Loucy (cell line): Measurements from ENCODE around the gene ARHGAP28.

Experiments
- H2AFZ ChIP-seq: fragments of 200-600 bp; sonication (generic); 2 replicates; pipeline ENCODE4 v1.6.0; 2016; ENCODE audit warnings: antibody characterized with exemption, mild to moderate bottlenecking, low read length, moderate library complexity
- H3F3A ChIP-seq: fragments of 200-600 bp; 2 replicates; pipeline ENCODE4 v1.6.0; 2016; ENCODE audit warnings: antibody characterized with exemption, low read depth, mild to moderate bottlenecking
- H3K27me3 ChIP-seq: fragments of 200-600 bp; sonication (generic); 2 replicates; pipeline ENCODE4 v1.6.1; 2014; ENCODE audit warnings: low read length, mild to moderate bottlenecking; ENCODE audit not compliant: insufficient read depth, poor library complexity, severe bottlenecking
- H3K36me3 ChIP-seq: fragments of 200-600 bp; sonication (generic); 2 replicates; pipeline ENCODE4 v1.6.1; 2016; ENCODE audit warnings: low read length; ENCODE audit not compliant: insufficient read depth
- H3K4me1 ChIP-seq: fragments of 200-600 bp; sonication (generic); 2 replicates; pipeline ENCODE4 v1.5.1; 2014; ENCODE audit warnings: low read length, mild to moderate bottlenecking; ENCODE audit not compliant: insufficient read depth, poor library complexity, severe bottlenecking
- H3K4me2 ChIP-seq: fragments of 200-600 bp; sonication (generic); 2 replicates; pipeline ENCODE4 v1.6.0; 2014; ENCODE audit warnings: antibody characterized with exemption, low read length, low read depth, mild to moderate bottlenecking; ENCODE audit not compliant: poor library complexity, severe bottlenecking
- H3K4me3 ChIP-seq: fragments of 200-600 bp; sonication (generic); 2 replicates; pipeline ENCODE4 v1.5.1; 2014; ENCODE audit warnings: low read length, mild to moderate bottlenecking, mixed read lengths; ENCODE audit not compliant: poor library complexity, severe bottlenecking
- H3K79me2 ChIP-seq: fragments of 200-600 bp; sonication (generic); 2 replicates; pipeline ENCODE4 v1.6.1; 2014; ENCODE audit warnings: low read length; ENCODE audit not compliant: insufficient read depth
- H3K9ac ChIP-seq: fragments of 200-600 bp; sonication (generic); 2 replicates; pipeline ENCODE4 v1.6.0; 2014; ENCODE audit warnings: mild to moderate bottlenecking, low read depth, low read length, moderate library complexity; ENCODE audit not compliant: poor library complexity, severe bottlenecking
- H3K9me2 ChIP-seq: fragments of 200-600 bp; sonication (generic); replicated peaks from 2 replicates; pipeline ENCODE4 v1.6.1; 2016; ENCODE audit warnings: low read depth, low read length, mixed read lengths
- H3K9me3 ChIP-seq: fragments of 200-600 bp; sonication (generic); 2 replicates; pipeline ENCODE4 v1.6.1; 2014; ENCODE audit warnings: mild to moderate bottlenecking, antibody characterized with exemption, low read length, low read depth; ENCODE audit not compliant: insufficient read depth
- H4K20me1 ChIP-seq: fragments of 200-600 bp; sonication (generic); 2 replicates; pipeline ENCODE4 v1.6.0; 2014; ENCODE audit warnings: antibody characterized with exemption, low read length, mild to moderate bottlenecking; ENCODE audit not compliant: insufficient read depth, poor library complexity, severe bottlenecking
- EZH2phosphoT487 ChIP-seq: fragments of 200-600 bp; IDR thresholded peaks from 2 replicates; pipeline ENCODE4 v1.6.1; 2018; ENCODE audit warnings: antibody characterized with exemption, mild to moderate bottlenecking, moderate library complexity, borderline replicate concordance
- TF ChIP-seq, protein P1 (sequence below): fragments of 200-600 bp; sonication (generic); conservative IDR thresholded peaks from 2 replicates; pipeline ENCODE4 v1.5.1; 2014; ENCODE audit warnings: mild to moderate bottlenecking, antibody characterized with exemption, low read length

ARHGAP28 gene

DNA sequence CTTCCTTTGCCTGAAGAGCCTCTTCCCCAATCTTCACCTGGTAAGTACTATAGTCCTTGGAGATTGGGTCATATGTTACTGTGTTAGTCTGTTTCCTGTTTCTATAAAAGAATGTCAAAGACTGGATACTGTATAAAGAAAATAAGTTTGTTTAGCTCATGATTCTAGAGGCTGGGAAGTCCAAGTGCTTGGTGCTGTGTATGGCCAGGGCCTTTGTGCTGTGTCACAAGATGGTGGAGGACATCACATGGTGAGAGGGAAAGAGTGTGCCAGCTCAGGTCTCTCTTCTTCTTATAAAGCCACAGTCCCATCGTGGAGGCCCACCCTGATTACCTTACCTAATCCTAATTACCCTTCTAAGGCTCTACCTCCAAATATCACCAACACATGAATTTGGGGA, 20.9 kb downstream of the ARHGAP28 start:
- no peaks in the 10 kb centered on the region for H4K20me1 ChIP-seq

DNA sequence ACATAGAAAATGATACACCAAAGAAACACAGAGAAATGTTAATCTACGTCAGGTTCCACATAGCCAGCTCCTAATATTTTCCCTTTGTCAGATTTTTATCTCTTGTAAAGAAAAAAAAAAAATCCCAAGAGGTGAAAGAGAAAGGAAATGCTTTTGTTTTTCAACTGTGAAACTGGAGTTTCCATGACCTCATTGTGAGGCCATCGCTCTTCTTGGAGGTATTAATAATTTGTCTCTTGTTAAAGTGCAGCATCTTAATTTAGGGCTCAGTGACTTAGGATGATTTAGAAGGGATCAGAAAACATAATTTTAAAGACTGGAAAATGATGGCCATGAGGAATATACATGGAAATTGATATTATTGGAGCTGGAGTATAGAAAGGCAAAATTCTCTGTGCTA, 21.7 kb downstream of the ARHGAP28 start:
- Histone ChIP-seq H3K4me3 (no peak overlapping the region), H4K20me1 (no peaks in the 10 kb centered on the region), H3K27me3 (no peaks in the 10 kb centered on the region), H3K9me2 (no peaks in the 10 kb centered on the region), H3K9ac (no peak overlapping the region), H2AFZ (no peak overlapping the region), H3K9me3 (peaks cover 3% of the 10 kb centered on the region; the same call in 1 of the 2 replicates), H3K79me2 (no peaks in the 10 kb centered on the region), H3F3A (no peaks in the 10 kb centered on the region), H3K4me1 (no peaks in the 10 kb centered on the region), H3K36me3 (no peaks in the 10 kb centered on the region), H3K4me2 (no peak overlapping the region)
- no peak for TF ChIP-seq EZH2phosphoT487
- TF ChIP-seq, protein P1, sequence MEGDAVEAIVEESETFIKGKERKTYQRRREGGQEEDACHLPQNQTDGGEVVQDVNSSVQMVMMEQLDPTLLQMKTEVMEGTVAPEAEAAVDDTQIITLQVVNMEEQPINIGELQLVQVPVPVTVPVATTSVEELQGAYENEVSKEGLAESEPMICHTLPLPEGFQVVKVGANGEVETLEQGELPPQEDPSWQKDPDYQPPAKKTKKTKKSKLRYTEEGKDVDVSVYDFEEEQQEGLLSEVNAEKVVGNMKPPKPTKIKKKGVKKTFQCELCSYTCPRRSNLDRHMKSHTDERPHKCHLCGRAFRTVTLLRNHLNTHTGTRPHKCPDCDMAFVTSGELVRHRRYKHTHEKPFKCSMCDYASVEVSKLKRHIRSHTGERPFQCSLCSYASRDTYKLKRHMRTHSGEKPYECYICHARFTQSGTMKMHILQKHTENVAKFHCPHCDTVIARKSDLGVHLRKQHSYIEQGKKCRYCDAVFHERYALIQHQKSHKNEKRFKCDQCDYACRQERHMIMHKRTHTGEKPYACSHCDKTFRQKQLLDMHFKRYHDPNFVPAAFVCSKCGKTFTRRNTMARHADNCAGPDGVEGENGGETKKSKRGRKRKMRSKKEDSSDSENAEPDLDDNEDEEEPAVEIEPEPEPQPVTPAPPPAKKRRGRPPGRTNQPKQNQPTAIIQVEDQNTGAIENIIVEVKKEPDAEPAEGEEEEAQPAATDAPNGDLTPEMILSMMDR: no peak

More for the DNA sequence above, 20.9 kb downstream of the ARHGAP28 start:
- TF ChIP-seq, protein P1: no peak
- no peak for TF ChIP-seq EZH2phosphoT487
- Histone ChIP-seq H3K4me3 (no peak overlapping the region), H3K36me3 (no peaks in the 10 kb centered on the region), H2AFZ (no peak overlapping the region), H3K9me3 (peaks cover 7% of the 10 kb centered on the region; the same call in 1 of the 2 replicates), H3K4me2 (no peak overlapping the region), H3K9me2 (no peaks in the 10 kb centered on the region), H3K27me3 (no peaks in the 10 kb centered on the region), H3K79me2 (no peaks in the 10 kb centered on the region), H3F3A (no peaks in the 10 kb centered on the region), H3K4me1 (no peaks in the 10 kb centered on the region), H3K9ac (no peak overlapping the region)

DNA sequence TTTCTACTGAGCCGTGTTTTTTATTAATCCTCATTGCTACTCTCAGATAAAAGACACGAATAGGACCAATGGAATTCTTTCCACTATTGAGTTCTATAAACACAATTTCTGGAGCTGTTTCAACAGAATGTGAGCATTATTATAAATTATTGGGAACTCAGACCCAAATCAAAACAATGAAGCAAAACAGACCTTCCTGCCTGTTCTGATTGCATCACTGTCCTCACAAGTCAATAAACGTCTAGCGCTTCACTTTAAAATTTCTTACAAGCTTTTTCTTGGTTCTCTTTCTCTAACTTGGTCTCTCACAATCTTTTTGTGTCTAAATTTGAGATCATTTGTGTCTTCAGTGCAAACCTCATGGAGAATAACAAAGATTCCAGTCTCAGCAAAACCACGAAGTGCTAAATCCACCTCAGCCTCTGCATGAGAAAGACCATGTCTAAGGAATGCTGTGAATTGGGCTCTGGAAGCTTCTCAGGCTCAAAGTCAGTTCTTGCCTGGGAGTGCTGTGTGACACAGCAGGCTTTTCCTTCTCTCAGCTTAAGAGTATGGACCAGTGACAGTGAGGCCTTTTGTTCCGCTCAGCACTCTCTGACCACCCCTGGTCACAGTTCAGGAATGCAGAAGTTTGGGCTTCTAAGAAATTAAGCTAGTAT, 22.8 kb downstream of the ARHGAP28 start:
- no peaks in the 10 kb centered on the region for H3K79me2 ChIP-seq
- no peaks in the 10 kb centered on the region for H3K4me1 ChIP-seq
- H3K36me3 ChIP-seq: no peaks in the 10 kb centered on the region
- no peak for TF ChIP-seq EZH2phosphoT487
- TF ChIP-seq, protein P1: no peak
- H3K4me3 ChIP-seq: no peak overlapping the region
- no peaks in the 10 kb centered on the region for H3K9me2 ChIP-seq
- no peaks in the 10 kb centered on the region for H3K9me3 ChIP-seq
- H3K27me3 ChIP-seq: no peaks in the 10 kb centered on the region
- no peak overlapping the region for H2AFZ ChIP-seq
- H3K4me2 ChIP-seq: no peak overlapping the region
- H4K20me1 ChIP-seq: no peaks in the 10 kb centered on the region
- no peak overlapping the region for H3K9ac ChIP-seq
- no peaks in the 10 kb centered on the region for H3F3A ChIP-seq
